ENCODE results near the gene SCYL3.

The SCYL3 gene

GRCh38 chr1:169853341-169853740 lies 40.4 kb downstream of the SCYL3 start:
- H3K4me3 ChIP-seq (ENCODE audit: low read depth, low read length) = no peak overlapping the region
- DNase-seq (ENCODE audit: low read depth) = no peak
- TF ChIP-seq POLR2A (IDR thresholded peaks at IDR 0.05; ENCODE audit: extremely low read depth, insufficient read length) (no peak), MAX (IDR thresholded peaks at IDR 0.05; ENCODE audit: low read depth, low read length) (no peak), MYC (IDR thresholded peaks at IDR 0.05; ENCODE audit: low read depth, low read length) (no peak), CTCF (IDR thresholded peaks at IDR 0.05; ENCODE audit: low read depth, low read length) (no peak)

- TF ChIP-seq CTCF (IDR thresholded peaks at IDR 0.05; ENCODE audit: low read depth, low read length) (no peak), POLR2A (IDR thresholded peaks at IDR 0.05; ENCODE audit: extremely low read depth, insufficient read length) (no peak), MAX (IDR thresholded peaks at IDR 0.05; ENCODE audit: low read depth, low read length) (no peak), MYC (IDR thresholded peaks at IDR 0.05; ENCODE audit: low read depth, low read length) (no peak)
- no peak for DNase-seq (ENCODE audit: low read depth)
- H3K4me3 ChIP-seq (ENCODE audit: low read depth, low read length) = no peak overlapping the region
Measured at GRCh38 chr1:169849346-169850022, 44.2 kb downstream of the SCYL3 start.

GRCh38 chr1:169848456-169848855 lies 45.2 kb downstream of the SCYL3 start:
- TF ChIP-seq POLR2A (IDR thresholded peaks at IDR 0.05; ENCODE audit: extremely low read depth, insufficient read length) (no peak), MAX (IDR thresholded peaks at IDR 0.05; ENCODE audit: low read depth, low read length) (no peak), CTCF (IDR thresholded peaks at IDR 0.05; ENCODE audit: low read depth, low read length) (no peak), MYC (IDR thresholded peaks at IDR 0.05; ENCODE audit: low read depth, low read length) (no peak)
- H3K4me3 ChIP-seq (ENCODE audit: low read depth, low read length) = no peak overlapping the region
- no peak for DNase-seq (ENCODE audit: low read depth)

GRCh38 chr1:169844941-169845608 lies 48.6 kb downstream of the SCYL3 start:
- no peak overlapping the region for H3K4me3 ChIP-seq (ENCODE audit: low read depth, low read length)
- no peak for DNase-seq (ENCODE audit: low read depth)
- TF ChIP-seq MYC (IDR thresholded peaks at IDR 0.05; ENCODE audit: low read depth, low read length) (no peak), POLR2A (IDR thresholded peaks at IDR 0.05; ENCODE audit: extremely low read depth, insufficient read length) (no peak), CTCF (IDR thresholded peaks at IDR 0.05; ENCODE audit: low read depth, low read length) (no peak), MAX (IDR thresholded peaks at IDR 0.05; ENCODE audit: low read depth, low read length) (no peak)

- no peak for DNase-seq (ENCODE audit: low read depth)
- H3K4me3 ChIP-seq (ENCODE audit: low read depth, low read length) = no peak overlapping the region
- TF ChIP-seq MYC (IDR thresholded peaks at IDR 0.05; ENCODE audit: low read depth, low read length) (no peak), MAX (IDR thresholded peaks at IDR 0.05; ENCODE audit: low read depth, low read length) (no peak), CTCF (IDR thresholded peaks at IDR 0.05; ENCODE audit: low read depth, low read length) (no peak), POLR2A (IDR thresholded peaks at IDR 0.05; ENCODE audit: extremely low read depth, insufficient read length) (no peak)
Measured at GRCh38 chr1:169838942-169839341, 54.8 kb downstream of the SCYL3 start.

Data from NB4 (cell line).